ENCODE data around the gene CEBPB. TPM values are rescaled to one million over a fixed set of nuclear protein-coding genes. Genes with fewer than 3 reads are reported as not detected.
A peak's percentile ranks its signal among the peaks of the same experiment; 100 is the strongest.

CEBPB gene
- total RNA-seq, 1 experiment from 2014 or later = 137 TPM

- intact Hi-C loops (cut with micrococcal nuclease; ENCODE audit: unreplicated experiment) = loop anchor here (5.0 kb wide), 1 partner anchor 194 kb away; no protein-coding TSS in a partner anchor
- H3K4me1 Mint-ChIP-seq (ENCODE audit: low read depth, unreplicated experiment) = peaks cover 26% of the 10 kb centered on the region
- peaks cover 48% of the 10 kb centered on the region for H3K36me3 Mint-ChIP-seq (ENCODE audit: insufficient read depth, unreplicated experiment)
- DNase-seq = no peak
- TF ChIP-seq, protein P1, sequence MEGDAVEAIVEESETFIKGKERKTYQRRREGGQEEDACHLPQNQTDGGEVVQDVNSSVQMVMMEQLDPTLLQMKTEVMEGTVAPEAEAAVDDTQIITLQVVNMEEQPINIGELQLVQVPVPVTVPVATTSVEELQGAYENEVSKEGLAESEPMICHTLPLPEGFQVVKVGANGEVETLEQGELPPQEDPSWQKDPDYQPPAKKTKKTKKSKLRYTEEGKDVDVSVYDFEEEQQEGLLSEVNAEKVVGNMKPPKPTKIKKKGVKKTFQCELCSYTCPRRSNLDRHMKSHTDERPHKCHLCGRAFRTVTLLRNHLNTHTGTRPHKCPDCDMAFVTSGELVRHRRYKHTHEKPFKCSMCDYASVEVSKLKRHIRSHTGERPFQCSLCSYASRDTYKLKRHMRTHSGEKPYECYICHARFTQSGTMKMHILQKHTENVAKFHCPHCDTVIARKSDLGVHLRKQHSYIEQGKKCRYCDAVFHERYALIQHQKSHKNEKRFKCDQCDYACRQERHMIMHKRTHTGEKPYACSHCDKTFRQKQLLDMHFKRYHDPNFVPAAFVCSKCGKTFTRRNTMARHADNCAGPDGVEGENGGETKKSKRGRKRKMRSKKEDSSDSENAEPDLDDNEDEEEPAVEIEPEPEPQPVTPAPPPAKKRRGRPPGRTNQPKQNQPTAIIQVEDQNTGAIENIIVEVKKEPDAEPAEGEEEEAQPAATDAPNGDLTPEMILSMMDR (IDR thresholded peaks at IDR 0.05; ENCODE audit: unreplicated experiment) = no peak
- CTCF ChIA-PET = interaction anchor here (0.6 to 1.9 kb wide), 4 partner anchors 68 to 295 kb away, joined by 3 to 13 read pairs (median 3); no protein-coding TSS in a partner anchor
- no peaks in the 10 kb centered on the region for H3K9me3 Mint-ChIP-seq (ENCODE audit: low read depth, unreplicated experiment)
- H3K27ac Mint-ChIP-seq (ENCODE audit: unreplicated experiment) = peak overlapping the region; percentile 1
- no TSS peak for BruUV-seq (replicated peaks)
- H3K27me3 Mint-ChIP-seq (ENCODE audit: unreplicated experiment) = no peaks in the 10 kb centered on the region
- no peak overlapping the region for H3K4me3 Mint-ChIP-seq (ENCODE audit: low read depth, unreplicated experiment)
Measured at GRCh38 chr20:50188287-50188688, 2.3 kb upstream of the CEBPB start.

DNA sequence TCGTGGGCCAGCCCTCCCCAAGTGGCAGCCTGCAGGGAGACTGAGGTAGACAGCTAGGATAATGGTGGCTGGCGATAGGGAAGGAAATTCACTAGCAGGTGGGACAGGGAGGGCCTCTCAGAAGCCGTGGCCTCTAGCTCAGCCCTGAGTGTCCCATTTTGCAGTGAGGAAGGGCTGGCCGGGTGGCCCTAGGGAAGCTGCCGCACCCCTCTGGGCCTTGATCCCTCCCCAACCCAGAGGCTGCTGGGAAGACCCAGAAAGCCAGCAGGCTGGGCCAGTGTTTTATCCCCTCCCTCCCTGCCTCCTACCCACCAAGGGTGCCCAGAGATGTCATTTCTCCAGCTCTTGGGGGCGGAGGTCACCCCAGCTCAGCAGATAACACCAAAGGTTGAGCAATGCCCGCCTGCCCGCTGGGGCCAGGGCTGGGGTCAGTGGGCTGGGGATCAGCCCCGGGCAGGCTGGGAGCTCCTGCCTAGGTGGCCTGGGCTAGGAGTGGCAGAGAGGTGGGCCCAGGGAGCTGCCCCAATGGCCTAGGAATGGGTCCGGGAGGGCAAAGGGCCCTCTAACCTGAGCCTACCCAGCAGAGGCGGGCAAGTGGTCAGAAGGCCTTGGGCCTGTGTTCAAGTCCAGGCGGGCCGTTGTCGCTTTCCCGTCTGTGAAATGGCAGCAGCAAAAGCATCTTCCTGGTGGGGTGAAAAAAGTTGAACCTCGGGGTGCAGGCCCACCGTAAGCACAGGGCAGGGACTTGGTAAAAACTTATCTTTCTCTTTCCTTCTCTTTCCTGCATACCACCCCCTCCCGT, 1.6 kb upstream of the CEBPB start:
- no peaks in the 10 kb centered on the region for H3K9me3 Mint-ChIP-seq (ENCODE audit: low read depth, unreplicated experiment)
- CTCF ChIA-PET = interaction anchor here (0.6 to 1.2 kb wide), 5 partner anchors 68 to 274 kb away, joined by 3 to 4 read pairs (median 3); no protein-coding TSS in a partner anchor
- TF ChIP-seq, protein P1 (IDR thresholded peaks at IDR 0.05; ENCODE audit: unreplicated experiment) = no peak
- H3K4me3 Mint-ChIP-seq (ENCODE audit: low read depth, unreplicated experiment) = no peak overlapping the region
- H3K27me3 Mint-ChIP-seq (ENCODE audit: unreplicated experiment) = no peaks in the 10 kb centered on the region
- no peak for DNase-seq
- H3K4me1 Mint-ChIP-seq (ENCODE audit: low read depth, unreplicated experiment) = peaks cover 33% of the 10 kb centered on the region
- H3K36me3 Mint-ChIP-seq (ENCODE audit: insufficient read depth, unreplicated experiment) = peaks cover 51% of the 10 kb centered on the region
- H3K27ac Mint-ChIP-seq (ENCODE audit: unreplicated experiment) = peak overlapping the region; percentile 1
- intact Hi-C loops (cut with micrococcal nuclease; ENCODE audit: unreplicated experiment) = loop anchor here (5.0 kb wide), 1 partner anchor 193 kb away; no protein-coding TSS in a partner anchor
- BruUV-seq (replicated peaks) = TSS peak; percentile 20

- Mint-ChIP-seq H3K27me3 (ENCODE audit: unreplicated experiment) (no peaks in the 10 kb centered on the region), H3K9me3 (ENCODE audit: low read depth, unreplicated experiment) (no peaks in the 10 kb centered on the region), H3K4me1 (ENCODE audit: low read depth, unreplicated experiment) (peaks cover 40% of the 10 kb centered on the region), H3K36me3 (ENCODE audit: insufficient read depth, unreplicated experiment) (peaks cover 58% of the 10 kb centered on the region), H3K4me3 (ENCODE audit: low read depth, unreplicated experiment) (peak overlapping the region; percentile 93), H3K27ac (ENCODE audit: unreplicated experiment) (no peak overlapping the region)
- intact Hi-C loops (cut with micrococcal nuclease; ENCODE audit: unreplicated experiment) = loop anchor here (1.0 to 10.0 kb wide), 4 partner anchors 58 to 275 kb away; no protein-coding TSS in a partner anchor
- no TSS peak for BruUV-seq (replicated peaks)
- CTCF ChIA-PET = interaction anchor here (1.5 kb wide), 2 partner anchors 67 to 274 kb away, joined by 4 to 5 read pairs; no protein-coding TSS in a partner anchor
- no peak for DNase-seq
- TF ChIP-seq, protein P1 (IDR thresholded peaks at IDR 0.05; ENCODE audit: unreplicated experiment) = no peak
Measured at GRCh38 chr20:50189681-50190250, 864 bp upstream of the CEBPB start.

- Mint-ChIP-seq H3K27me3 (ENCODE audit: unreplicated experiment) (no peaks in the 10 kb centered on the region), H3K9me3 (ENCODE audit: low read depth, unreplicated experiment) (no peaks in the 10 kb centered on the region), H3K4me1 (ENCODE audit: low read depth, unreplicated experiment) (peaks cover 45% of the 10 kb centered on the region), H3K36me3 (ENCODE audit: insufficient read depth, unreplicated experiment) (peaks cover 71% of the 10 kb centered on the region), H3K27ac (ENCODE audit: unreplicated experiment) (peak overlapping the region; percentile 99), H3K4me3 (ENCODE audit: low read depth, unreplicated experiment) (peak overlapping the region; percentile 93)
- peak; percentile 79 for DNase-seq
- no TSS peak for BruUV-seq (replicated peaks)
- CTCF ChIA-PET = interaction anchor here (0.6 to 2.0 kb wide), 9 partner anchors 25 to 273 kb away, joined by 3 to 6 read pairs (median 5); no protein-coding TSS in a partner anchor
- intact Hi-C loops (cut with micrococcal nuclease; ENCODE audit: unreplicated experiment) = loop anchor here (5.0 to 10.0 kb wide), 2 partner anchors 56 to 174 kb away; no protein-coding TSS in a partner anchor
- TF ChIP-seq, protein P1 (IDR thresholded peaks at IDR 0.05; ENCODE audit: unreplicated experiment) = no peak
Measured at GRCh38 chr20:50191065-50191543, 474 bp downstream of the CEBPB start.

Data from Calu3 (cell line).